ENCODE data around the gene MYO18B. TPM values are rescaled to one million over a fixed set of nuclear protein-coding genes. Genes with fewer than 3 reads are reported as not detected.

MYO18B gene, protein sequence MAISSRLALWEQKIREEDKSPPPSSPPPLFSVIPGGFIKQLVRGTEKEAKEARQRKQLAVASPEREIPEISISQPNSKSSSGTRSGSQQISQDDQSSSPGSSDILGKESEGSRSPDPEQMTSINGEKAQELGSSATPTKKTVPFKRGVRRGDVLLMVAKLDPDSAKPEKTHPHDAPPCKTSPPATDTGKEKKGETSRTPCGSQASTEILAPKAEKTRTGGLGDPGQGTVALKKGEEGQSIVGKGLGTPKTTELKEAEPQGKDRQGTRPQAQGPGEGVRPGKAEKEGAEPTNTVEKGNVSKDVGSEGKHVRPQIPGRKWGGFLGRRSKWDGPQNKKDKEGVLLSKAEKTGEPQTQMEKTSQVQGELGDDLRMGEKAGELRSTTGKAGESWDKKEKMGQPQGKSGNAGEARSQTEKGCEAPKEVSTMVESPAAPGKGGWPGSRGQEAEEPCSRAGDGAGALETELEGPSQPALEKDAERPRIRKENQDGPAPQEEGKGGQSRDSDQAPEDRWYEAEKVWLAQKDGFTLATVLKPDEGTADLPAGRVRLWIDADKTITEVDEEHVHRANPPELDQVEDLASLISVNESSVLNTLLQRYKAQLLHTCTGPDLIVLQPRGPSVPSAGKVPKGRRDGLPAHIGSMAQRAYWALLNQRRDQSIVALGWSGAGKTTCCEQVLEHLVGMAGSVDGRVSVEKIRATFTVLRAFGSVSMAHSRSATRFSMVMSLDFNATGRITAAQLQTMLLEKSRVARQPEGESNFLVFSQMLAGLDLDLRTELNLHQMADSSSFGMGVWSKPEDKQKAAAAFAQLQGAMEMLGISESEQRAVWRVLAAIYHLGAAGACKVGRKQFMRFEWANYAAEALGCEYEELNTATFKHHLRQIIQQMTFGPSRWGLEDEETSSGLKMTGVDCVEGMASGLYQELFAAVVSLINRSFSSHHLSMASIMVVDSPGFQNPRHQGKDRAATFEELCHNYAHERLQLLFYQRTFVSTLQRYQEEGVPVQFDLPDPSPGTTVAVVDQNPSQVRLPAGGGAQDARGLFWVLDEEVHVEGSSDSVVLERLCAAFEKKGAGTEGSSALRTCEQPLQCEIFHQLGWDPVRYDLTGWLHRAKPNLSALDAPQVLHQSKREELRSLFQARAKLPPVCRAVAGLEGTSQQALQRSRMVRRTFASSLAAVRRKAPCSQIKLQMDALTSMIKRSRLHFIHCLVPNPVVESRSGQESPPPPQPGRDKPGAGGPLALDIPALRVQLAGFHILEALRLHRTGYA (N-terminal part only)
- under 1 TPM in 1 of 2 donors, not detected in 1; 0.03 TPM for total RNA-seq
- long read RNA-seq, result 0 reads

DNA sequence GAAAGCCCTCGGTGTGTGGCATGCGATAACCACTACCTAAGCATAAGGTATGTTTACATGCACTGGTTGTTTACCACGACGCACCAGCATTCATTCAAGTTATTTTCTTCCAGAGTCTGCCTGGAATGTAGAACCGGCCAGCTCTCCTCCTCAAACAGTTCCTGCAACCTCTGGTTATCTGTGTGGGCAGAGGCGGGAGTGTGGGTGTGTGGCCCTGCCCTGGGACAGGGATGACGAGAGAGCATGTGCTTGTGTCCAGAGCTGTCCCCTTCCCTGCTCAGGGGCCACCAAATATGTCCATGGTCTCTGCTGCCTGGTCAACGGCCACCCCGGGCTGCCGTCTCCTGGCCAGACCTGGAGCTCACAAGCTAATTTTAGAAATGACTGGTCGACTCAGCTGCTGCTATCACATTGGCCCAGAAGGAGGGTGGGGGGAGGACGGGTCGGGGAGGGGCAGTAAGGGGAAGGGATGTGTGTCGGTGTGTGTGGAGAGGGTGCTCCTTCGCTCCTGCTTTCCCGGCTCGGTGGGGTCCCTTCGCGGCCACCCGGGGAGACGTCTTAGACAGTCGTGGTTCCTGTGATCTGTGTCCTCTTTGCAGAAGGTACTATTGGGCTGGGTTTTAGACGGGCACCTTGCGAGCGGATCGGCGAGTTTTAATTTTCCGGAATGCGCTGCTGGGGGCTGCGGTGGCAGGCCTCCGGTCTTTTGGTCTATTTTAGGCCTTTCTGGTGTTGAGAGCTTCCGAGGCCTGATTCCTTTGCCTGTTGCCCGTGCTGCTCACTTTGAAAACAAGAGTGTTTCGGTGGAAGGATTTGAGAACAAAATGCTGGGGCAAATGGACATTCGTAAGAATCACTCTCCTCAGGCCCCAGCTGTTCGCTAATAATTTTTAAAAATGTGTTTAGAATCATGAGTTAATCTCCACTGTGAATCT, at the start of gene MYO18B:
Gene MYO18B (plus strand): TSS at position 497 of the 935 bp plus-strand sequence. CDS start 18,905 bp downstream, outside the sequence.
- intact Hi-C loops (cut with DNase I, micrococcal nuclease), result no loop called here
- DNase-seq (no peak), ATAC-seq (no peak)

DNA sequence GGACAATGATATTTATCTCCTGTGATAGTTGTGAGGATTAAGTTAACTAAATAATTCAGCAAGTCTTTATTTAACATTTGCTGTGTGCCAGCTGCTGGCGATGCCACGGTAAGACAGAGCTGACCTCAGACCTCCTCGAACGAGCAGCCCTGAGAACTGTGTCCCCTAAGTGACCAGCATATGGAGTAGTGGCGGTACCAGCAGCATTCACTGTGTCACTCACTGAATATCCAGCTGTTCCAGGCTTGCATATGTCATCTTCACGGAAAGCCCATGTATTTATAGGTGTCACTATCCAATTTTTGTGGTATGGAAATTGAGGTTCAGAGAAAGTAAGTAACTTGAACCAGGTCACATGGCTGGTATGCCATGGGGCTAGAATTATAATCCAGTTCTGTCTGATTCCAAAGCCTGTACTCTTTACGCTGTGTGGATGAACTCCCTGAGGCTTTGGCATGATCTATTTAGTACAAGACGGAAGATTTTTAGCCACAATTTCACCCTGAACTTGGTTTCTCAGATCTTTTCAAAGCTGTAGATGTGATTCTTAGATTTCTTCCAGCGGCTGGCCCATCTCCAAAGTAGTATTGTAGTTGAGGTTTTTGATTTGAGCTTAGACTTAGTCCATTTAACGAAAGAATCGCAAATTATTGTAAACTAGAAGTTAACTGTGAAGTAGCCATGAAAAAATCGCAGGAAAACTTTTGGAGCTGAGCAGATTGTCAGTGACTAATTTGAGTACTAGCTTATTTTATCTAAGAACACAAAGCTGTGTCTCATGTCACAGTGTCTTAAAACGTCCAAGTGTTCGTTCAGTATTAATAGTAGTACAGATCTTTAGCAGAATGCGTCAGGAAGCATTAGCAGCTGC, 49.4 kb upstream of the MYO18B start:
- ATAC-seq (no peak), DNase-seq (no peak)
- intact Hi-C loops (cut with DNase I, micrococcal nuclease), result no loop called here

DNA sequence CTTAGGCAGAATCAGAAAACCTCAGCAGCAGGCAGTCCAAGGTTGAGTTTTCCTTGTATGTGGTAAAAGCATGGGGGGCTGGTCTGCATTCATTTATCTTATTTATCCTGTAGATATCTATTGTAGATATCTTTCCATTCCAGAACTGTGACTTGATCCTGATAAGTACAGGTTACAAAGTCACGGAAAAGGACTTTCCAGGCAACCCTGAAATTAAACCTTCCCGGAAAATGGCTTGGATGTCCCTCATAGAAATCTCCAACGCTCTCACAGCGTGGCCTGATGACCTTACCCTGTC, 48.8 kb upstream of the MYO18B start:
- intact Hi-C loops (cut with DNase I, micrococcal nuclease), result no loop called here
- DNase-seq (no peak), ATAC-seq (no peak)

DNA sequence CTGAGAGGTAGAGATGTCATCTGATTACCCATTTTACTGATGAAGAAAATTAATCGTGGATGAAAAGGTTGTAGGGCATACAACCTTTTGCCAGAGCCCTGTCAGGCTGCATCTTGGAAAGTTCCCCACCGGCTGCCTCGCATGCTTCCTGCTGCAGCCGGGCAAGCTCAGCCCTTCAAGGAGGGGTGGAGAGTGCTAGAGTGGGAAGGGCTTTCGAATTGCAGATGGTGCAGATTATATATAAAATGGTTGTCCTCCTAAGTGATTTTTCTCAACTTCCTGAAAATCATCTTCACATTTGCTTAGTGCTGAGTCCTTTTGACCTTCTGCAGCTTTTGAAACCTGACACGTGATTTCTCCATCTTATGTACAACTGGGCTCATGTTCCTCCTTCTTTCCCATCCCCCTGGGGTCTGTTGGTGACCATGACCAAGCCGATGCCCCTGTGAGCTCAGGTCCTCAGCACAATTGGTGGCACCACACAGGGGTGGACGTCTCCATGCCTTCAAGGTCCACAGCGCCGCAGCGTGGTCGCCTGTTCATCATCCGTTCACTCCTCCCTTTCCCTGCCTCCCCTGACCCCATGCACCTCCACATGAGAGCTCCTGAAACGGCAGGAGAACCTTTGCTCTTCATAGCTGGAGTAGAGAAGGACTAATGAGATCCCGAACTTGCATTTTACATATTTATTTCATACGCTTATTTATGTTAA, 47.6 kb upstream of the MYO18B start:
- no peak for ATAC-seq
- intact Hi-C loops (cut with DNase I, micrococcal nuclease), result no loop called here

DNA sequence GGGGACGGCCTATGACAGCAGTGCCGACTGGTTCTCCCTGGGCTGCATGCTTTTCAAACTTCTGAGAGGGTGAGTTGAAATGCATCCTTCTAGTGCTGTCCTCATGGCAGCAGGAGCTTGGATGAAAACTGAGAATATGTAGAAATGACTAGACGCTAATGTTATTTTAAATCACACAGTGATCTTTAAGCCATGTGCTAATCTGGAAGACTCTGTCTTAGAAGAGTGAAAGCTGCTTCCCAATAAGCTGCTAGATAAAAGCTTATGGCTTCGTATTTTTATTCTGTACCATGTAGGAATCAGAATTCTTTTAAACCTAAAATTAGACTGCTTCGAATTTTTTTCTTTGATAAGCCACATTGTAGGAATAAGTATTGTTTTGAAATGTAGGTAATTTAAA, 46.8 kb upstream of the MYO18B start:
- intact Hi-C loops (cut with DNase I, micrococcal nuclease), result no loop called here
- no peak for DNase-seq
- no peak for ATAC-seq

More for the DNA sequence above, 47.6 kb upstream of the MYO18B start:
- DNase-seq, result no peak

DNA sequence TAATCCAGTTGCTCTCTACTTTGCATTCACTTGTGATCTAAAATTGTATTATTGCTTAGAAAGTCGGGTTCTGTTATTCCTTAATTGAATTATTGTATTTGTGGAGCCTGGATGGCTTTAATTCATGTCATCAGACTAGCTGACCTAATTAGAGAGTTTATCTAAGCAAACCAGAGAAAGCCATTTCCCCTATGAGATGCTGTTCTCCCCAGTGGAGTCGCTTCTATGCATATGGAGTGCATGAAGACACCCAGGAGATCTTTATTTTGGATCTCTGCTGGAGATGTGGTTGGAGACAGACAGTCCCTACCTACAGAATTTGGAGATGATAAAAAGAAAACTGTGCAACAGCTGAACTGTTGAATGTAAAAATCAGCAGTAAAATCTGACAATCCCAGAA, 45.2 kb upstream of the MYO18B start:
- DNase-seq (no peak), ATAC-seq (no peak)
- intact Hi-C loops (cut with DNase I, micrococcal nuclease), result no loop called here

DNA sequence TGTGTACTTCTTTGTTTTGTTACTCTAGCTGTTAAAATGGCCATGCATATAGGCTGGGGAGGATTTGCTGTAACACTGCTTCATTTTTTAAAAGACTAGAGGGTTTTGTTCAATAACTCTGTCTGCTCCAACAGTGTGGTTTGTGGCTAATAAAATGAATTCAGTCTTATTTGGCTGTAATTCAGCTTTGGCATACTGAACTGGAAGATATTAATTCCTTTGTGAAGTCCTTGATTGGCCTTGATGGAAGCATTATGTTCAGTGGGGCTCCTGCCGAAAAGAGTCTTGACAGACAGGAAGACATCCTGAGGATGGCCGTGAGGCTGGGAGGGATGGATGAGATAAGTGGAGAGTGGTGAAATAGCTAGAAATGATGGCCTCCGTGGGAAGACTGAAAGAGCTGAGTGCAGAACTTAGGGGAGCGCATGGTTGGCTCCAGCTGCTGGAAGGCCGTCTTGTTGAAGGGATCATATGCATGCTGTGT, 44.8 kb upstream of the MYO18B start:
- ATAC-seq, result no peak
- intact Hi-C loops (cut with DNase I, micrococcal nuclease), result no loop called here
- DNase-seq, result no peak

DNA sequence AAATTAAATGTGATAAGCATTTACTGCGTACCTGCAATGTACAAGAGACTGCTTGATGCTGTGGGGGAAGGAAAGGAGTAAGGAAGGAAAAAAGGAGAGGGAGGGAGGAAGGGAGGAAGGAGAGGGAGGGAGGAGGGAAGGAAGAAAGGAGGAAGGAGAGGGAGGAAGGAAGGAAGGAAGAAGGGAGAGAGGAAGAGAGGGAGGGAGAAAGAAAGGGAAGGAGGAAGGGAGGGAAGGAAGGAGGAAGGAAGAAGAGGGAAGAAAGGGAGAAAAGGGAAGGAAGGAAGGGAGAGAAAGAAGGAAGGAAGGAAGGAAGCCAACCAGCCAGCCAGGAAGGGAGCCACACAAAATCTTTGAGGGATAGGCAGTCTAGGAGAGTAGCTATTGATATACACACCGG, 44.0 kb upstream of the MYO18B start:
- intact Hi-C loops (cut with DNase I, micrococcal nuclease), result no loop called here
- DNase-seq (no peak), ATAC-seq (no peak)

DNA sequence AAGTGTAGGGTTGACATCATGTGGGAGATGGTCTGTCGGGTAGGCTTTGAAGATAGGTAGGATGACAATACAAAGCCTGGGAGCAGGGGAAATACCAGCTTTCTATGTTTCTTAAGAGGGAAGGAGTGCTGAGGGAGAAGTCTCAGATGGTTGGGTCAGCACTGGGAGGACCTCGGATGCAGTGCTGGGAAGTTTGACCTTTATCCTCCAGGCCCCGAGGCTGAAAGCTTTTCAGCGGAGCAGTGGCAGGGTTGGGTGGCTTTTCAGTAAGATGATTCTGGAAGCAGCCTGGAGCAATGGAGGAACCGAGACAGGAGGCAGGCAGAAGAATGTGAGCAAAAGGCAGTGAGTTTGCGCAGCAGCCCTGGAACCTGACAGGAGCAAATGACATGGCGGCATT, 43.5 kb upstream of the MYO18B start:
- intact Hi-C loops (cut with DNase I, micrococcal nuclease), result no loop called here
- DNase-seq, result no peak
- no peak for ATAC-seq

DNA sequence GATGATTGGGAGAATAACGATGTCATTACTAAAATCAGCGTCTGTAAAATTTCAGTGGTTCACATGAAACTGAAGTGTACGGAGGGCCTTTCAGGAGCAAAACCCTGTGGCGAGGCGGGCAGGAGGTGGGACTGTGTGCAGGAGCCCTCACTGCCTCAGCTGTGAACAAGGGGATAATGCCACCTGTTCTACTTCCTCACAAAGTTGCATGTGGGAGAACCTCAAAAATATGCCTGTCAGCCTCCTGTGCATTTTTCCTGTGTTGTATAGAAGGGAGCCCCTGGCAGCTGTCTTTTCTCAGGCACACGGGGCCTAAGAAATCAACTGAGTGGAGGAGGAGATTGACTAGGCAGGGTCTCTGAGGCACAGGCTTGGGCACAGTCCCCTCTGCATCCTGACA, 43.0 kb upstream of the MYO18B start:
- DNase-seq, result no peak
- no peak for ATAC-seq
- intact Hi-C loops (cut with DNase I, micrococcal nuclease), result no loop called here

DNA sequence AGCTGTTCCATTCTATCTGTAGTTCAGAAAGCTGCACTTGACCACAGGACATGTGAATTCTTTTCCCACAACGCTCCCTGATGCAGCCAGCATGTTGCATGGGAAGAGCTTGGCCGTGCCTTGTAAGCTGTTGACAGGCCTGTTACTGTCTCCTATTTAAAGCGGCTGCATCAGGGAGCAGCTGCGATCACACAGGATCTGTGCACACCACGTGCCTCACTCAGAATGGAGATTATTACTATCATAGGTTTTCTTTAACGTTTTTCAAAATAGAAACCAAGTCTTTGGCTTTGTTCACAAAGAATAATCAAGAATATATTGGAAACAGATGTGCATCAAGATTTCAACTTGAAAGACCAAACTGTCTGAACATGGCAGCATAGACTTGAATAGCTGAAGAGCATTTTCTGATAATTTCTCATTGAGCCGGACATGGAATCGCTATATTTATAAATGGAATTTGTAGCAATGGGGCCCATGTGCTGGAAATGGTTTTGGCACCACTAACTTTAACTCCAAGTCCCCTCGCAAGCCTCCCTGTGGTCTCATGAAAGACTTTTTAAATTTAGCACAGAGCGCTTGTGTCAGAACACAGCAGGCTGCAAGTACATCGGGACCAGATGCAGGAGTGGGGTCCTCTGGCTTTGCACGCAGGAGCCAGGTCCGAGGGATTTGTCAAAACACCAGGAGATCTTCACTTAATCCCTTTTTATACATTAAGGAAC, 40.8 kb upstream of the MYO18B start:
- intact Hi-C loops (cut with DNase I, micrococcal nuclease), result loop anchor here in 1 of 2 donors (5.0 kb wide), 1 partner anchor 239 kb away; no protein-coding TSS in a partner anchor
- no peak for ATAC-seq

DNA sequence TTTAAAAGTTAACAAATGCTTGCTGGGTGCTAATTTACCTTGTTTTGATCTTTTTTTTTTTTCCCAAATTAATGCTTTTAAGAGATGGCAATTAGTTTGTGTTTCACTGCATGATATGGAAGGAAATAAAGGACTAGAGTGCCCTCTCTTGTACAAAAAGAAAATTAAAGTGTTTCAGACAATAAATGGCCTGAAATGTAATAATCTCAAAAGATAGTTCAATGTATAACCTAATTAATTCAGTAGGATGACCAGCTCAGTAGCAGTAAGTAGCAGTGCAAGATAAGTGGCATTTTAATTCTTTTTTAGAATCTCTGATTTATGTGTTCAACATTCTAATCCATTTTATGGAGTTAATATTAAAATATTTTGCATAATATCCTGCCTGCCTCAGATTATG, 39.9 kb upstream of the MYO18B start:
- intact Hi-C loops (cut with DNase I, micrococcal nuclease), result loop anchor here in 1 of 2 donors (5.0 kb wide), 1 partner anchor 240 kb away; no protein-coding TSS in a partner anchor
- DNase-seq (no peak), ATAC-seq (peak; percentile 40)

More for the DNA sequence above, 40.8 kb upstream of the MYO18B start:
- no peak for DNase-seq

DNA sequence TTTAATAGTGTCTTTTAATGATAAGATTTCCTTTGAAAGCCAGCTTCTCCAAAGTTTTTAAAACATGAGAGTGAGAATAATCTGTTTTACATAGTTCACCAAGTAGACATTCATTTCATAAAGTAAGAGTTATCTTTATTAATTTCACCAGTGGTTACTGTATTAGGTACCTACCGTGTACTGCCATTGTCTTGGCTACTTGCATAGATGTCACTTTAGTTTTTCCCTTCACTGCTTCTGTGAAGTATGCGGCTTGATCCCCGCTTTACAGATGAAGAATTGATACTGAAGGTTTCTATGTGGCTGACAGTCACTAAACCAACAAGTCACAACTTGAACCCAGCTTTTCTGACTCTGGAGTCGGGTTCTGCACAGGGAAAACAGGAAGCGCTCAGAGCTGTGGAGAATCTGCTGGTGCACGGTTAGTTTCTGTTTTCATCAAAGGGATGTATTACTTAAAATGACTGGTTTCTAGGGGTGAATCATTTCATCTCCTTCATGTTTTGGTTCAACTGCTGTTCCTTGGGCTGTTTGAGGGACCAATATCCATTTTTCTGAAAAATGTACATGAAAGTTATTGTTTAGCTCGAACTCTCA, 39.3 kb upstream of the MYO18B start:
- no peak for DNase-seq
- ATAC-seq, result no peak
- intact Hi-C loops (cut with DNase I, micrococcal nuclease), result loop anchor here in 1 of 2 donors (5.0 kb wide), 1 partner anchor 240 kb away; no protein-coding TSS in a partner anchor

DNA sequence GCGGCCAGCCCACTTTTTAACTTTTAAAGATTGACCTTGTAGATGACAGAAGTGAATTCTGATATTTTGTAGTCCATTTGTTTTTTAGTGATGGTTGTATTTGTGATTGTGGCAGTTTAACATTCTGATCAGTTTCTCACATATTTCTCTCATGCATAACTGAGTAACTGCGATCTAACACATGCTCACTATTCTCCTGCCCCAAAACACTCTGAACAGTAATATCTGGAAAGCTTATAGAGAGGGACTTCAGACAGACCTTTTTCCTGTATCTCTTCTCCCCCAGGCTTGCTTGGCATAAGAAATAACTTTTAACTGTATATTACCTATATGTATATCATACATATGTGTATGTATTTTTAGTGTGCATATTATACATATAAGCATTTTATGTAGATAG, 37.3 kb upstream of the MYO18B start:
- intact Hi-C loops (cut with DNase I, micrococcal nuclease), result loop anchor here in 1 of 2 donors (5.0 kb wide), 1 partner anchor 242 kb away; no protein-coding TSS in a partner anchor
- DNase-seq (no peak), ATAC-seq (no peak)

DNA sequence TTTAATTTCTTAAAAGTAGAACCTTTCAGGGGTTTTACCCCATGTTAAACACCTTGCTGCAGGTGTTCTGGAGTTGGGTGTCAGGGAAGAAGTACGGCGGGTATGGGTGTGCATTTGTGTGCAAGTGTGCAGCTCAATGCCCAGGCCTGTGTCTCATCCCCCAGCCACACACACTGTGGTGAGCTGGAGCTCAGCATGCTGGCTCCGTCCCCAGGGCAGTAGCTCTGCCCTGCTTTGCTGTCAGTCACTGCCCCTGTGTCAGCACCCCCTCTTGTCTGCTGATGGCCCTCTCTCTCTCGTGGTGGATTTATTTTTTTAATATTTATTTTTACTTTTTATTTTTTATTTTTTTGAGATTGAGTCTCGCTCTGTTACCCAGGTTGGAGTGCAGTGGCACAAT, 35.8 kb upstream of the MYO18B start:
- intact Hi-C loops (cut with DNase I, micrococcal nuclease), result no loop called here
- no peak for DNase-seq
- ATAC-seq, result no peak
